HepG2 (cell line): ENCODE data around the gene MARS1. TPM values are rescaled to one million over a fixed set of nuclear protein-coding genes. Genes with fewer than 3 reads are reported as not detected.

Source experiments
- ATAC-seq: fragments of 200-7000 bp; cut with Tn5 transposase; 3 replicates; pipeline ENCODE4 v1.9.1; 2020; ENCODE audit warnings: mild to moderate bottlenecking, moderate library complexity
- BruUV-seq: library from RNA; stranded (reverse); fragments of 400-500 nt; replicated peaks from 2 replicates; lab custom pipeline; 2021; lab: Mats Ljungman, UMichigan
- CTCF ChIA-PET: fragments of 300-600 bp; formaldehyde crosslinking; extraction: SDS; loops from one replicate; lab custom pipeline; 2021; ENCODE audit warnings: low total read pairs, inconsistent platforms, low intra/inter-chr PET ratio; lab: Yijun Ruan, JAX
- POLR2A ChIA-PET: fragments of 350-600 bp; sonication (Branson Sonifier 250); formaldehyde crosslinking; loops from one replicate; lab custom pipeline; 2020; ENCODE audit warnings: antibody characterized with exemption, inconsistent platforms; lab: Yijun Ruan, JAX
- DNase-seq: peaks from one replicate; pipeline ENCODE4 v3.0.0-alpha.2; 2015; ENCODE audit warnings: low spot score
- FAIRE-seq: peaks from 3 replicates; lab custom pipeline; 2011; peaks lifted over from hg19 to GRCh38; lab: Jason Lieb, UNC
- H2AFZ ChIP-seq: one replicate; pipeline ENCODE4 v1.6.1; 2011; ENCODE audit warnings: low read length, inconsistent platforms
- H3K27ac ChIP-seq: fragments of 300-600 bp; 3 replicates; pipeline ENCODE4 v1.8.0; 2011; ENCODE audit warnings: mixed run types, mild to moderate bottlenecking, mixed read lengths, low read length, inconsistent platforms; ENCODE audit not compliant: insufficient read depth; ENCODE audit errors: extremely low read length
- H3K27me3 ChIP-seq, 2 experiments: fragments of 200-600 bp in 1 of 2; 2 replicates in 1 of 2; 3 replicates in 1 of 2; pipeline versions ENCODE4 v1.6.0 to v1.8.0; 2011; ENCODE audit warnings: low read length in 2 of 2, mild to moderate bottlenecking in 2 of 2, moderate library complexity in 2 of 2, inconsistent platforms in 1 of 2; ENCODE audit not compliant: insufficient read depth in 2 of 2, control insufficient read depth in 1 of 2
- H3K36me3 ChIP-seq, 2 experiments: fragments of 200-600 bp in 1 of 2; replicated peaks in 1 of 2; 2 replicates in 1 of 2; 3 replicates in 1 of 2; pipeline versions ENCODE4 v1.5.1 to v1.8.0; 2011; ENCODE audit warnings: low read length in 2 of 2, inconsistent platforms in 1 of 2; ENCODE audit not compliant: insufficient read depth in 2 of 2, control insufficient read depth in 1 of 2
- H3K4me1 ChIP-seq: 2 replicates; pipeline ENCODE4 v1.5.1; 2012; ENCODE audit warnings: low read length, inconsistent platforms; ENCODE audit not compliant: insufficient read depth
- H3K4me2 ChIP-seq: 2 replicates; pipeline ENCODE4 v1.6.0; 2011; ENCODE audit warnings: low read depth, low read length, inconsistent platforms
- H3K4me3 ChIP-seq, 3 experiments: fragments of 200-600 bp in 1 of 3; sonication (generic), shearing (Covaris generic) in 1 of 3; replicated peaks in 1 of 3; 2 replicates each; pipeline ENCODE4 v1.5.1; 2011 to 2016; ENCODE audit warnings: low read length in 3 of 3, inconsistent platforms in 2 of 3, low read depth in 2 of 3, mild to moderate bottlenecking in 2 of 3, control low read depth in 1 of 3, mixed read lengths in 1 of 3; ENCODE audit not compliant: insufficient read depth in 1 of 3
- H3K79me2 ChIP-seq: one replicate; pipeline ENCODE4 v1.6.1; 2011; ENCODE audit warnings: low read length, inconsistent platforms; ENCODE audit not compliant: insufficient read depth
- H3K9ac ChIP-seq: 2 replicates; pipeline ENCODE4 v1.6.0; 2011; ENCODE audit warnings: mild to moderate bottlenecking, low read depth, low read length, inconsistent platforms; ENCODE audit not compliant: insufficient read depth
- H3K9me3 ChIP-seq: 2 replicates; pipeline ENCODE4 v1.5.1; 2012; ENCODE audit warnings: mild to moderate bottlenecking, low read length
- H4K20me1 ChIP-seq: 2 replicates; pipeline ENCODE4 v1.6.0; 2011; ENCODE audit warnings: inconsistent platforms, mild to moderate bottlenecking, low read length, moderate library complexity; ENCODE audit not compliant: insufficient read depth
- HNRNPL ChIP-seq: fragments of 200-400 bp; formaldehyde crosslinking; IDR thresholded peaks from 2 replicates; pipeline ENCODE4 v1.6.1; 2017; ENCODE audit warnings: mild to moderate bottlenecking, low read depth, low read length
- HOXA3 ChIP-seq: sonication (generic); formaldehyde crosslinking; IDR thresholded peaks from 2 replicates; pipeline ENCODE4 v1.5.0; 2020; ENCODE audit warnings: missing genetic modification reagents
- JARID2 ChIP-seq: sonication (generic); formaldehyde crosslinking; IDR thresholded peaks from 2 replicates; pipeline ENCODE4 v1.8.1; 2023; ENCODE audit warnings: missing genetic modification reagents, inconsistent platforms; ENCODE audit not compliant: insufficient replicate concordance
- PHF8 ChIP-seq: sonication (generic); formaldehyde crosslinking; IDR thresholded peaks from 2 replicates; pipeline ENCODE4 v1.5.0; 2020; ENCODE audit warnings: missing genetic modification reagents
- SALL1 ChIP-seq: sonication (generic); formaldehyde crosslinking; IDR thresholded peaks from 2 replicates; pipeline ENCODE4 v1.8.0; 2022; ENCODE audit warnings: mild to moderate bottlenecking, missing genetic modification reagents
- SSRP1 ChIP-seq: IDR thresholded peaks from 2 replicates; pipeline ENCODE4 v1.6.1; 2016; ENCODE audit warnings: control low read depth
- TSC22D2 ChIP-seq: sonication (generic); formaldehyde crosslinking; IDR thresholded peaks from 2 replicates; pipeline ENCODE4 v1.5.1; 2020; ENCODE audit warnings: missing genetic modification reagents, mild to moderate bottlenecking, borderline replicate concordance
- ZBTB1 ChIP-seq: sonication (generic); formaldehyde crosslinking; IDR thresholded peaks from 2 replicates; pipeline ENCODE4 v1.4.0; 2020; ENCODE audit warnings: missing genetic modification reagents, borderline replicate concordance
- ZFP36L2 ChIP-seq: sonication (generic); formaldehyde crosslinking; IDR thresholded peaks from 2 replicates; pipeline ENCODE4 v1.4.0; 2020; ENCODE audit warnings: missing genetic modification reagents
- ZNF280D ChIP-seq: sonication (generic); formaldehyde crosslinking; IDR thresholded peaks from 2 replicates; pipeline ENCODE4 v1.5.1; 2020; ENCODE audit warnings: mild to moderate bottlenecking, missing genetic modification reagents
- ZNF577 ChIP-seq: sonication (generic); formaldehyde crosslinking; IDR thresholded peaks from 2 replicates; pipeline ENCODE4 v1.4.0; 2020; ENCODE audit warnings: mild to moderate bottlenecking, low read depth, missing genetic modification reagents, borderline replicate concordance
- ZNF850 ChIP-seq: sonication (generic); formaldehyde crosslinking; conservative IDR thresholded peaks from 2 replicates; pipeline ENCODE4 v1.9.0; 2021; ENCODE audit warnings: mild to moderate bottlenecking, missing genetic modification reagents
- WGBS: methylation state at CpG from one replicate; pipeline ENCODE4 v1.1.6; 2017; ENCODE audit warnings: low lambda C conversion rate; 5-methylcytosine and 5-hydroxymethylcytosine counted together
- in situ Hi-C: cut with HindIII; loops from 2 replicates; pipeline ENCODE4 v1.10.0; 2017; ENCODE audit warnings: low pct_unique_long_range_greater_than_20kb; ENCODE audit not compliant: extremely low pct_ligation_motif_present
- intact Hi-C: fragments of 100-400 bp; cut with micrococcal nuclease; formaldehyde crosslinking; loops from one replicate; pipeline ENCODE4 v1.10.0; 2022; ENCODE audit not compliant: unreplicated experiment
- polyA plus RNA-seq, 8 experiments: library from polyadenylated mRNA; depleted of rRNA in 3 of 8; stranded (reverse) in 7 of 8; unstranded in 1 of 8; fragments of >200 nt; fragmentation: Illumina TruSeq in 4 of 8; extraction: Trizol in 4 of 8; gene quantifications; 2 replicates each; pipeline versions ENCODE4 v1.2.1 to v1.2.3, GENCODE V29; 2011 to 2016; ENCODE audit warnings: low read depth in 4 of 8, missing spikeins in 1 of 8, mixed read lengths in 1 of 8; ENCODE audit not compliant: insufficient read depth in 1 of 8
- total RNA-seq, 5 experiments: library from RNA; depleted of rRNA; stranded (reverse); fragments of >200 nt; fragmentation: Illumina TruSeq; extraction: Trizol; gene quantifications; 2 replicates each; pipeline ENCODE4 v1.2.3, GENCODE V29; 2016; ENCODE audit warnings: low read depth in 1 of 5
- TF ChIP-seq, protein P1 (sequence below), 2 experiments: sonication (generic) in 1 of 2; formaldehyde crosslinking in 1 of 2; IDR thresholded peaks; 2 replicates each; pipeline versions ENCODE4 v1.5.1 to v1.6.1; 2011 to 2020; ENCODE audit warnings: borderline replicate concordance in 1 of 2, low read depth in 1 of 2, low read length in 1 of 2, mild to moderate bottlenecking in 1 of 2, missing genetic modification reagents in 1 of 2, moderate library complexity in 1 of 2

Gene MARS1
- total and polyA plus RNA-seq, 2 of the 13 experiments (the other 11 are each of a cell fraction or from before 2014, with no cell fraction given) = 115 to 181 TPM

DNA sequence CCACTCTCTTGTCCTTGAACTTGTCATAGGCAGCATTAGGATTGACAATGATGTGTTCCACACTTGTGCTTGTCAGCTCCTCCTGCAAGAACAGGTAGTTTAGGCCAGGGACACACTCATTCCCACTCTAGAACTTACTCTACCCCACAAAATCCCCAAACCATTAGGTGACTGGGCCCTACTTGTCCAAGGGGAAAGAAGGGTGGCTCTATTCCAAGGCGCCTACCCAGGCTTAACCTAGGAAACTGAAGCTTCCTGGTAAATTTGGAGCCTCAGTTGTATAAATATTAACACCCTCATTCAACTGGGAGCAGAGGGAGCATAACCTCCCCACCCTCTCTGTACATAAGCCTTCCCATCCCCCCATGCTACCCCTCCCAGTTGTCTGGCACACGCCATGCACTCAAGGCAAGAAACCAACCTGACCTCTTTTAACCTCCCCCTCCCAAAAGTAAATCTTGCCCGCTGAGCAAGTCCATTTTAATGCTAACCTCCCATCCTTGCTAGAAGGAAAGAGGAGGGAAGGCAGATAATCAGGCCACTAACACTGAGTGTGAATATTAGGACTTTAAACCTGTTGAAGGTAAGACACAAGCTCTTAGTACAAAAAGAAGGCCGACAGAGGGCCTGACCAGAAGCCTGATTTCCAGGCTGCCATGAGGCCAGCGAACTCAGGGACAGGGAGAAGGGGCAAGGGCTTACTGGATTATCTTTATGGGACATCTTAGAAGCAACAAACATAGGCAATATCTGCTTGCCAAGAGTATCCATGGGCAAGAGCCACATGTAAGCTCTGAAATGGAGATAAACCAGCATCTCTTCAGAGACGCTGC, 48.1 kb downstream of the MARS1 start:
- no peak for FAIRE-seq
- ATAC-seq = no peak
- Histone ChIP-seq H3K9ac (no peak overlapping the region), H3K4me1 (no peaks in the 10 kb centered on the region), H4K20me1 (no peaks in the 10 kb centered on the region), H3K9me3 (no peaks in the 10 kb centered on the region), H3K79me2 (no peaks in the 10 kb centered on the region), H3K36me3 (peaks cover 19 to 46% of the 10 kb centered on the region in 2 experiments; a peak in 4 of 5 replicates), H3K27me3 (no peaks in the 10 kb centered on the region), H2AFZ (no peak overlapping the region), H3K27ac (no peak overlapping the region), H3K4me2 (no peak overlapping the region), H3K4me3 (no peak overlapping the region)
- CTCF ChIA-PET = no interaction called here
- intact Hi-C loops = no loop called here
- POLR2A ChIA-PET = interaction anchor here (0.7 to 2.0 kb wide), 4 partner anchors 10 to 16 kb away, joined by 3 to 8 read pairs (median 4); no protein-coding TSS in a partner anchor
- in situ Hi-C loops = no loop called here
- no peak for DNase-seq
- TF ChIP-seq JARID2 = no peak
- no peak for TF ChIP-seq ZNF577 (CRISPR knock-in tag)
- no peak for TF ChIP-seq HOXA3 (CRISPR knock-in tag)
- TF ChIP-seq ZNF850 (CRISPR knock-in tag) = no peak
- no peak for TF ChIP-seq ZFP36L2 (CRISPR knock-in tag)
- no peak for TF ChIP-seq SSRP1 (CRISPR knock-in tag)
- no peak for TF ChIP-seq PHF8 (CRISPR knock-in tag)
- TF ChIP-seq, protein P1, sequence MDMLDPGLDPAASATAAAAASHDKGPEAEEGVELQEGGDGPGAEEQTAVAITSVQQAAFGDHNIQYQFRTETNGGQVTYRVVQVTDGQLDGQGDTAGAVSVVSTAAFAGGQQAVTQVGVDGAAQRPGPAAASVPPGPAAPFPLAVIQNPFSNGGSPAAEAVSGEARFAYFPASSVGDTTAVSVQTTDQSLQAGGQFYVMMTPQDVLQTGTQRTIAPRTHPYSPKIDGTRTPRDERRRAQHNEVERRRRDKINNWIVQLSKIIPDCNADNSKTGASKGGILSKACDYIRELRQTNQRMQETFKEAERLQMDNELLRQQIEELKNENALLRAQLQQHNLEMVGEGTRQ (IDR thresholded peaks at IDR 0.05; ENCODE audit: low read depth, low read length) = no peak
- TF ChIP-seq, protein P1 (CRISPR knock-in tag; IDR thresholded peaks at IDR 0.05; ENCODE audit: borderline replicate concordance) = no peak
- TF ChIP-seq HNRNPL = no peak
- no peak for TF ChIP-seq TSC22D2 (CRISPR knock-in tag)
- no peak for TF ChIP-seq ZBTB1 (CRISPR knock-in tag)
- TF ChIP-seq ZNF280D (CRISPR knock-in tag) = no peak
- TF ChIP-seq SALL1 (CRISPR knock-in tag) = no peak
- WGBS = 73% methylated on average over 6 of the region's 6 CpGs
- no TSS peak for BruUV-seq
